OCI-LY3 (cell line): ENCODE results near the gene GALT.

Experiments used
- CTCF ChIP-seq: fragments of 200-600, 300-600 bp; sonication (generic); IDR thresholded peaks from 2 replicates; pipeline ENCODE4 v1.5.1; 2014; ENCODE audit warnings: antibody characterized with exemption, low read length, low read depth
- EZH2phosphoT487 ChIP-seq: fragments of 200-600 bp; shearing (Covaris generic); IDR thresholded peaks from 2 replicates; pipeline ENCODE4 v1.6.1; 2018; ENCODE audit warnings: antibody characterized with exemption, mixed run types, low read depth

- TF ChIP-seq CTCF = no peak
- TF ChIP-seq EZH2phosphoT487 = no peak
These were observed 44.8 kb downstream of the GALT start, which contains the start of gene CCL19 for GRCh38 chr9:34690983-34691935.
